Endodermal cell (in vitro differentiated cells): ENCODE data around the gene FDPS. TPM values are rescaled to one million over a fixed set of nuclear protein-coding genes. Genes with fewer than 3 reads are reported as not detected.

Experiments
- DNase-seq: peaks from one replicate; pipeline ENCODE4 v3.0.0-alpha.2; 2017
- H3K27ac ChIP-seq: 2 replicates; pipeline ENCODE4 v1.5.1; 2013; ENCODE audit warnings: mild to moderate bottlenecking, low read depth, low read length, moderate library complexity
- H3K27me3 ChIP-seq: 2 replicates; pipeline ENCODE4 v1.6.1; 2013; ENCODE audit warnings: mild to moderate bottlenecking, low read length, moderate library complexity; ENCODE audit not compliant: insufficient read depth, control insufficient read depth, poor library complexity, severe bottlenecking
- H3K36me3 ChIP-seq: 2 replicates; pipeline ENCODE4 v1.7.0; 2013; ENCODE audit warnings: mild to moderate bottlenecking, low read length, moderate library complexity; ENCODE audit not compliant: control insufficient read depth, insufficient read depth
- H3K4me1 ChIP-seq: one replicate; pipeline ENCODE4 v1.7.0; 2013; ENCODE audit warnings: low read length; ENCODE audit not compliant: control insufficient read depth, insufficient read depth
- H3K4me3 ChIP-seq: 2 replicates; pipeline ENCODE4 v1.5.1; 2013; ENCODE audit warnings: mild to moderate bottlenecking, low read length, moderate library complexity
- H3K9ac ChIP-seq: 2 replicates; pipeline ENCODE4 v1.6.1; 2013; ENCODE audit warnings: mild to moderate bottlenecking, low read length, moderate library complexity; ENCODE audit not compliant: poor library complexity, severe bottlenecking; ENCODE audit errors: extremely low read depth
- H3K9me3 ChIP-seq: 2 replicates; pipeline ENCODE4 v1.6.1; 2013; ENCODE audit warnings: mild to moderate bottlenecking, low read length, moderate library complexity; ENCODE audit not compliant: control insufficient read depth
- H3K27ac Mint-ChIP-seq: 2 replicates; pipeline ENCODE4 v1.8.0; 2020; ENCODE audit warnings: mixed read lengths
- H3K27me3 Mint-ChIP-seq: 2 replicates; pipeline ENCODE4 v1.8.0; 2021; ENCODE audit warnings: mild to moderate bottlenecking, mixed read lengths; ENCODE audit not compliant: insufficient read depth
- H3K36me3 Mint-ChIP-seq: 2 replicates; pipeline ENCODE4 v1.8.0; 2020; ENCODE audit warnings: low read depth, mixed read lengths
- H3K4me1 Mint-ChIP-seq: 2 replicates; pipeline ENCODE4 v1.8.0; 2020; ENCODE audit warnings: mixed read lengths
- H3K4me3 Mint-ChIP-seq: 2 replicates; pipeline ENCODE4 v1.8.0; 2020; ENCODE audit warnings: mild to moderate bottlenecking, moderate library complexity, mixed read lengths
- H3K9me3 Mint-ChIP-seq: 2 replicates; pipeline ENCODE4 v1.8.0; 2020; ENCODE audit warnings: mild to moderate bottlenecking, mixed read lengths
- WGBS, 2 experiments: methylation state at CpG; one replicate each; pipeline versions ENCODE4 v1.1.5 to v1.1.7; 2013; ENCODE audit warnings: missing lambda C conversion rate in 2 of 2, mixed read lengths in 1 of 2; ENCODE audit not compliant: insufficient coverage in 1 of 2, insufficient read length in 1 of 2; 5-methylcytosine and 5-hydroxymethylcytosine counted together
- microRNA-seq: library from miRNA; unstranded; fragments of <30 nt; microRNA quantifications from one replicate; pipeline ENCODE4 v1.2.0, GENCODE V29; 2020; ENCODE audit warnings: borderline microRNAs expressed
- total RNA-seq, 2 donors: library from RNA; stranded (reverse); fragmentation: NEBNext Ultra II Directional in 1 of 2; extraction: Animal tissue kit (Norgen Biotek cat#: 25700) in 1 of 2; gene quantifications; 2 replicates in 1 of 2; 3 replicates in 1 of 2; pipeline ENCODE4 v1.2.1, GENCODE V29; 2021
- TF ChIP-seq, protein P1 (sequence below): fragments of 200-600 bp; sonication (generic); conservative IDR thresholded peaks from 2 replicates; pipeline ENCODE4 v1.5.0; 2021; ENCODE audit warnings: antibody characterized with exemption, mild to moderate bottlenecking

FDPS gene
- total RNA-seq, 2 donors from 2014 or later, result 247 to 250 TPM

DNA sequence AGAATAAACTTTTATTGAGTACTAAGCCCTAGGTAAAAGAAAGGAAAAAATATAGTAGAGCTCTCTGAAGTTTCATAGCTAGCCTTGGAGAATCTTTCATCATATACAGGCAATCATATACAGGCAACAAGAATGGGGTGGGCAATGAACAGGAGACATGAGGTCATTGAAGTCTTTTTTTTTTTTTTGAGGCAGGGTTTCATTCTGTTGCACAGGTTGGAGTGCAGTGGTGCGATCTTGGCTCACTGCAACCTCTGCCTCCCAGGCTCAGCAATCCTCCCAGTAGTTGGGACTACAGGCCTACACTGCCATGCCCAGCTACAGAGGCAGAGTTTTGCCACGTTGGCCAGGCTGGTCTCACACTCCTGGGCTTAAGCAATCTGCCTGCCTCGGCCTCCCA, 34.2 kb downstream of the FDPS start:
- no peak for DNase-seq
- no peaks in the 10 kb centered on the region for H3K9me3 ChIP-seq
- no peaks in the 10 kb centered on the region for H3K27me3 Mint-ChIP-seq
- H3K36me3 ChIP-seq, result peaks cover 79% of the 10 kb centered on the region
- TF ChIP-seq, protein P1, sequence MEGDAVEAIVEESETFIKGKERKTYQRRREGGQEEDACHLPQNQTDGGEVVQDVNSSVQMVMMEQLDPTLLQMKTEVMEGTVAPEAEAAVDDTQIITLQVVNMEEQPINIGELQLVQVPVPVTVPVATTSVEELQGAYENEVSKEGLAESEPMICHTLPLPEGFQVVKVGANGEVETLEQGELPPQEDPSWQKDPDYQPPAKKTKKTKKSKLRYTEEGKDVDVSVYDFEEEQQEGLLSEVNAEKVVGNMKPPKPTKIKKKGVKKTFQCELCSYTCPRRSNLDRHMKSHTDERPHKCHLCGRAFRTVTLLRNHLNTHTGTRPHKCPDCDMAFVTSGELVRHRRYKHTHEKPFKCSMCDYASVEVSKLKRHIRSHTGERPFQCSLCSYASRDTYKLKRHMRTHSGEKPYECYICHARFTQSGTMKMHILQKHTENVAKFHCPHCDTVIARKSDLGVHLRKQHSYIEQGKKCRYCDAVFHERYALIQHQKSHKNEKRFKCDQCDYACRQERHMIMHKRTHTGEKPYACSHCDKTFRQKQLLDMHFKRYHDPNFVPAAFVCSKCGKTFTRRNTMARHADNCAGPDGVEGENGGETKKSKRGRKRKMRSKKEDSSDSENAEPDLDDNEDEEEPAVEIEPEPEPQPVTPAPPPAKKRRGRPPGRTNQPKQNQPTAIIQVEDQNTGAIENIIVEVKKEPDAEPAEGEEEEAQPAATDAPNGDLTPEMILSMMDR, result no peak
- H3K4me1 Mint-ChIP-seq, result peaks cover 7% of the 10 kb centered on the region
- H3K27me3 ChIP-seq, result no peaks in the 10 kb centered on the region
- peaks cover 61% of the 10 kb centered on the region for H3K36me3 Mint-ChIP-seq
- H3K27ac Mint-ChIP-seq, result no peak overlapping the region
- no peaks in the 10 kb centered on the region for H3K9me3 Mint-ChIP-seq
- no peak overlapping the region for H3K4me3 ChIP-seq
- H3K4me1 ChIP-seq, result peaks cover 1% of the 10 kb centered on the region
- no peak overlapping the region for H3K27ac ChIP-seq
- 90 to 100% methylated on average over 1 to 3 of the region's 3 CpGs for WGBS, 2 experiments
- H3K9ac ChIP-seq, result no peak overlapping the region
- H3K4me3 Mint-ChIP-seq, result no peak overlapping the region

DNA sequence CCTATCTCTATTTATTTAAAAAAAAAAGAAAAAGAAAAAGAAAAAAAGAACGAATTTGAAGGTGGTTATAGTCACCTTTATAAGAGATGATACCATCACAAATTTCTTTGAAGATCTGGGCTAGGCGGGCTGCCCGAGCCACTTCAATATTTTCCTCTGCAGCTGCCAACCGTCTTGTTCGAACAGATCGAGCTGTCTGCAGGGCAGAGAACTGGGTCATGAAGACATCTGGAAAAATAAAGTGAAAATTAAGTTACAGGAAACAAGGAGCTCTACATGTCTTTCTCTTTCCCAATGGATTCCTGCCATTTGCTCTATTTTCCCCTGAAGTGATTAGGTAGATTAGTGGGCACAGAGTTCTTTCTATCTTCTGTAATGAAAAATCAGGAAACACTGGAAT, 44.0 kb downstream of the FDPS start:
- Histone ChIP-seq H3K9me3 (no peaks in the 10 kb centered on the region), H3K36me3 (peaks cover 47% of the 10 kb centered on the region), H3K9ac (no peak overlapping the region), H3K27ac (no peak overlapping the region), H3K4me3 (no peak overlapping the region), H3K4me1 (peaks cover 3% of the 10 kb centered on the region), H3K27me3 (no peaks in the 10 kb centered on the region)
- peaks cover 17% of the 10 kb centered on the region for H3K4me1 Mint-ChIP-seq
- 95 to 100% methylated on average over 6 of the region's 6 CpGs for WGBS, 2 experiments
- DNase-seq, result no peak
- H3K27me3 Mint-ChIP-seq, result no peaks in the 10 kb centered on the region
- peaks cover 55% of the 10 kb centered on the region for H3K36me3 Mint-ChIP-seq
- H3K9me3 Mint-ChIP-seq, result no peaks in the 10 kb centered on the region
- TF ChIP-seq, protein P1, result no peak
- no peak overlapping the region for H3K27ac Mint-ChIP-seq
- H3K4me3 Mint-ChIP-seq, result no peak overlapping the region

GRCh38 chr1:155360051-155360450, 51.4 kb downstream of the FDPS start:
- peaks cover 29% of the 10 kb centered on the region for H3K36me3 ChIP-seq

More at GRCh38 chr1:155360051-155360450, 51.4 kb downstream of the FDPS start:
- Mint-ChIP-seq H3K4me3 (no peak overlapping the region), H3K4me1 (no peaks in the 10 kb centered on the region), H3K27ac (no peak overlapping the region), H3K27me3 (no peaks in the 10 kb centered on the region), H3K9me3 (no peaks in the 10 kb centered on the region), H3K36me3 (peaks cover 49% of the 10 kb centered on the region)
- Histone ChIP-seq H3K9me3 (no peaks in the 10 kb centered on the region), H3K27ac (no peak overlapping the region), H3K4me1 (no peaks in the 10 kb centered on the region), H3K9ac (no peak overlapping the region), H3K27me3 (no peaks in the 10 kb centered on the region), H3K4me3 (no peak overlapping the region)
- WGBS, 2 experiments, result 100% methylated on average over 1 of the region's 1 CpG
- TF ChIP-seq, protein P1, result no peak
- DNase-seq, result no peak

Small RNA genes lying within 50 kb of the gene (microRNA-seq; reads per million reads assigned to microRNA genes)
- gene MIR555, result not detected

Other genes with a start within 250 kb of the FDPS start
- 10 to 100 TPM; 15.9 to 17.9 TPM for gene EFNA4, start 245.1 kb upstream of the FDPS start, total RNA-seq
- 1 to 10 TPM; 3.1 to 6.0 TPM for gene EFNA3, start 230.0 kb upstream of the FDPS start, total RNA-seq
- 1 to 10 TPM; 3.6 to 5.0 TPM for gene EFNA1, start 181.0 kb upstream of the FDPS start, total RNA-seq
- gene SLC50A1, start 173.0 kb upstream of the FDPS start, total RNA-seq, result 10 to 100 TPM; 25.1 to 29.8 TPM
- gene DPM3, start 168.3 kb upstream of the FDPS start, total RNA-seq, result 10 to 100 TPM; 48.8 to 73.4 TPM
- 100 to 1,000 TPM; 143 to 152 TPM for gene KRTCAP2, start 135.6 kb upstream of the FDPS start, total RNA-seq
- 1 to 10 TPM; 5.1 to 7.1 TPM for gene TRIM46, start 135.0 kb upstream of the FDPS start, total RNA-seq
- gene THBS3, start 101.0 kb upstream of the FDPS start, total RNA-seq, result 10 to 100 TPM; 17.6 to 27.9 TPM
- 10 to 100 TPM; 47.3 to 63.2 TPM for gene MTX1, start 100.2 kb upstream of the FDPS start, total RNA-seq
- 10 to 100 TPM; 49.5 to 65.9 TPM for gene ENTREP3, start 53.4 kb upstream of the FDPS start, total RNA-seq
- gene SCAMP3, start 46.5 kb upstream of the FDPS start, total RNA-seq, result 10 to 100 TPM; 56.1 TPM
- gene CLK2, start 35.4 kb upstream of the FDPS start, total RNA-seq, result 10 to 100 TPM; 69.8 to 82.3 TPM
- 1 to 10 TPM; 8.7 to 9.2 TPM for gene HCN3, start 31.4 kb upstream of the FDPS start, total RNA-seq
- gene PKLR, start 7.4 kb upstream of the FDPS start, total RNA-seq, result under 1 TPM in 1 of 2 donors, not detected in 1; 0.40 TPM
- gene RUSC1, start 12.0 kb downstream of the FDPS start, total RNA-seq, result 10 to 100 TPM; 74.5 to 83.8 TPM